Measurements from ENCODE around the gene UNC45B. TPM values are rescaled to one million over a fixed set of nuclear protein-coding genes. Genes with fewer than 3 reads are reported as not detected.

The UNC45B gene
- total and polyA plus RNA-seq, 2 donors (not counting 3 experiments of a cell fraction or from before 2014, with no cell fraction given): not detected

- Histone ChIP-seq H3K79me2 (ENCODE audit: control insufficient read depth, insufficient read depth, low read length) (no peaks in the 10 kb centered on the region), H3K4me1 (ENCODE audit: control insufficient read depth, extremely low read depth, insufficient read depth, low read length) (no peaks in the 10 kb centered on the region), H3K27me3 (ENCODE audit: control insufficient read depth in 2 of 2, insufficient read depth in 2 of 2, low read length in 2 of 2) (peaks cover 6 to 7% of the 10 kb centered on the region in 2 experiments), H3K27ac (ENCODE audit: insufficient read depth, low read depth, low read length) (no peak overlapping the region), H3K9me1 (replicated peaks; ENCODE audit: control insufficient read depth, extremely low read depth, insufficient read depth, low read length) (no peaks in the 10 kb centered on the region), H3K4me3 (replicated peaks in 1 of 3; ENCODE audit: insufficient read depth in 1 of 3, low read depth in 1 of 3, low read length in 3 of 3) (no peak overlapping the region), H2AFZ (ENCODE audit: low read depth, low read length) (no peak overlapping the region), H3K4me2 (ENCODE audit: insufficient read depth, low read length) (no peak overlapping the region), H4K20me1 (replicated peaks; ENCODE audit: control insufficient read depth, extremely low read depth, insufficient read depth, low read length) (no peaks in the 10 kb centered on the region), H3K9ac (replicated peaks; ENCODE audit: extremely low read depth, insufficient read depth, low read length) (no peak overlapping the region), H3K9me3 (replicated peaks; ENCODE audit: control insufficient read depth, insufficient read depth, low read length) (no peaks in the 10 kb centered on the region), H3K36me3 (ENCODE audit: control insufficient read depth in 2 of 2, extremely low read depth in 1 of 2, insufficient read depth in 2 of 2, low read length in 2 of 2) (no peaks in the 10 kb centered on the region)
- dilution Hi-C loops (cut with MboI; ENCODE audit: extremely low pct_ligation_motif_present, low sequenced_read_pairs) (no loop called here), intact Hi-C loops (cut with micrococcal nuclease) (no loop called here)
- no peak for DNase-seq (ENCODE audit: low read depth, low spot score)
- no peak for FAIRE-seq
- BruUV-seq (replicated peaks): no TSS peak
- POLR2A ChIA-PET: no interaction called here
- CTCF ChIA-PET: interaction anchor here (0.9 to 1.2 kb wide), 2 partner anchors 11 to 317 kb away, joined by 3 to 5 read pairs; no protein-coding TSS in a partner anchor
- no peak for TF ChIP-seq MAX (IDR thresholded peaks at IDR 0.05; ENCODE audit: insufficient read depth, insufficient read length)
- no peak for TF ChIP-seq MYC (IDR thresholded peaks at IDR 0.05; ENCODE audit: low read depth, low read length)
- no peak for TF ChIP-seq POLR2AphosphoS5 (IDR thresholded peaks at IDR 0.05; ENCODE audit: insufficient read depth, low read depth, low read length)
Measured at GRCh38 chr17:35222452-35222851, 74.8 kb downstream of the UNC45B start.

- no peaks in the 10 kb centered on the region for H3K4me1 ChIP-seq (ENCODE audit: control insufficient read depth, extremely low read depth, insufficient read depth, low read length)
- ChIA-PET CTCF (interaction anchor here (0.6 kb wide), 1 partner anchor 365 kb away, joined by 4 read pairs; no protein-coding TSS in a partner anchor), POLR2A (no interaction called here)
- dilution Hi-C loops (cut with MboI; ENCODE audit: extremely low pct_ligation_motif_present, low sequenced_read_pairs): no loop called here
- no peak overlapping the region for H3K27ac ChIP-seq (ENCODE audit: insufficient read depth, low read depth, low read length)
- intact Hi-C loops (cut with micrococcal nuclease): no loop called here
- BruUV-seq (replicated peaks): no TSS peak
- no peak overlapping the region for H2AFZ ChIP-seq (ENCODE audit: low read depth, low read length)
- no peak overlapping the region for H3K4me3 ChIP-seq (replicated peaks in 1 of 3; ENCODE audit: insufficient read depth in 1 of 3, low read depth in 1 of 3, low read length in 3 of 3)
- H3K9me3 ChIP-seq (replicated peaks; ENCODE audit: control insufficient read depth, insufficient read depth, low read length): no peaks in the 10 kb centered on the region
- H3K27me3 ChIP-seq (ENCODE audit: control insufficient read depth in 2 of 2, insufficient read depth in 2 of 2, low read length in 2 of 2): peaks cover 6 to 7% of the 10 kb centered on the region in 2 experiments
- H3K9ac ChIP-seq (replicated peaks; ENCODE audit: extremely low read depth, insufficient read depth, low read length): no peak overlapping the region
- H3K9me1 ChIP-seq (replicated peaks; ENCODE audit: control insufficient read depth, extremely low read depth, insufficient read depth, low read length): no peaks in the 10 kb centered on the region
- H3K36me3 ChIP-seq (ENCODE audit: control insufficient read depth in 2 of 2, extremely low read depth in 1 of 2, insufficient read depth in 2 of 2, low read length in 2 of 2): no peaks in the 10 kb centered on the region
- no peak for DNase-seq (ENCODE audit: low read depth, low spot score)
- no peaks in the 10 kb centered on the region for H4K20me1 ChIP-seq (replicated peaks; ENCODE audit: control insufficient read depth, extremely low read depth, insufficient read depth, low read length)
- H3K79me2 ChIP-seq (ENCODE audit: control insufficient read depth, insufficient read depth, low read length): no peaks in the 10 kb centered on the region
- no peak for FAIRE-seq
- TF ChIP-seq CTCF (IDR thresholded peaks at IDR 0.05; ENCODE audit: extremely low read depth in 1 of 2, insufficient read depth in 1 of 2, low read depth in 1 of 2, low read length in 2 of 2): no peak
- TF ChIP-seq MAX (IDR thresholded peaks at IDR 0.05; ENCODE audit: insufficient read depth, insufficient read length): no peak
- TF ChIP-seq GATA2 (IDR thresholded peaks at IDR 0.05; ENCODE audit: insufficient read depth, insufficient read length, low read depth, low read length): no peak
- no peak for TF ChIP-seq FOS (IDR thresholded peaks at IDR 0.05; ENCODE audit: borderline replicate concordance, insufficient read depth, low read length)
- TF ChIP-seq JUN (IDR thresholded peaks at IDR 0.05; ENCODE audit: borderline replicate concordance, insufficient read depth, insufficient read length, low read depth): no peak
- no peak for TF ChIP-seq POLR2A (IDR thresholded peaks at IDR 0.05; ENCODE audit: low read depth, low read length)
- no peak for TF ChIP-seq POLR2AphosphoS5 (IDR thresholded peaks at IDR 0.05; ENCODE audit: insufficient read depth, low read depth, low read length)
- no peak for TF ChIP-seq EZH2 (IDR thresholded peaks at IDR 0.05; ENCODE audit: borderline replicate concordance, low read depth, low read length, severe bottlenecking)
- no peak for TF ChIP-seq MYC (IDR thresholded peaks at IDR 0.05; ENCODE audit: low read depth, low read length)
- no peak overlapping the region for H3K4me2 ChIP-seq (ENCODE audit: insufficient read depth, low read length)
Measured at GRCh38 chr17:35224436-35224835, 76.8 kb downstream of the UNC45B start.

Data from endothelial cell of umbilical vein (primary cell).